ENCODE results near the gene PHC1.
A peak's percentile ranks its signal among the peaks of the same experiment; 100 is the strongest.

PHC1 gene

GRCh38 chr12:8956073-8956472 lies 41.8 kb downstream of the PHC1 start:
- FAIRE-seq (no peak), DNase-seq (ENCODE audit: insufficient read length) (no peak)
- TF ChIP-seq POLR2AphosphoS5 (IDR thresholded peaks at IDR 0.05; ENCODE audit: low read depth, low read length) (no peak), TAF1 (IDR thresholded peaks at IDR 0.05; ENCODE audit: borderline replicate concordance, low read depth, low read length) (no peak), POLR2A (IDR thresholded peaks at IDR 0.05; ENCODE audit: low read depth, low read length) (no peak)

DNA sequence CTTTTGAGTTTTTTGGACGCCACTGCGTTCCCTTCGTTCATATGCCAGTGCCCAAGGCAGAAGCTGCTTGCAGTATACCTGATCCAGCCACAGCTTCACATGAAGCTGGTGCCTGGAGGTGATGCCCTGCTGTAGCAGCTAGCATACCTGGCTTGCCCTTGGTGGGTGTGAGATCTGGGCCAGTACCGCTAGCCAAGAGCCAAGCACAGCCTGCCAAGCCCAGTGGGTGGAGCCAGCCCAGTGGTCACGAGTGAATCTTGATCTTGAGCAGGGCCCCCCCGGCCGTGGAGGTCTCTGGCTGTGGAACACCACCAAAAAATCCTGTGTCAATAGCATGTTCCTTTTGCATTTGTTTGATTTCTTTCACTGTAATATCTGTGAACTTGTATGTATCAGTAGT lies 42.5 kb downstream of the PHC1 start:
- DNase-seq (ENCODE audit: insufficient read length) (no peak), FAIRE-seq (no peak)
- no peak for TF ChIP-seq POLR2AphosphoS5 (IDR thresholded peaks at IDR 0.05; ENCODE audit: low read depth, low read length)
- no peak for TF ChIP-seq POLR2A (IDR thresholded peaks at IDR 0.05; ENCODE audit: low read depth, low read length)
- no peak for TF ChIP-seq TAF1 (IDR thresholded peaks at IDR 0.05; ENCODE audit: borderline replicate concordance, low read depth, low read length)

GRCh38 chr12:8957561-8957960 lies 43.3 kb downstream of the PHC1 start:
- no peak for DNase-seq (ENCODE audit: insufficient read length)

DNA sequence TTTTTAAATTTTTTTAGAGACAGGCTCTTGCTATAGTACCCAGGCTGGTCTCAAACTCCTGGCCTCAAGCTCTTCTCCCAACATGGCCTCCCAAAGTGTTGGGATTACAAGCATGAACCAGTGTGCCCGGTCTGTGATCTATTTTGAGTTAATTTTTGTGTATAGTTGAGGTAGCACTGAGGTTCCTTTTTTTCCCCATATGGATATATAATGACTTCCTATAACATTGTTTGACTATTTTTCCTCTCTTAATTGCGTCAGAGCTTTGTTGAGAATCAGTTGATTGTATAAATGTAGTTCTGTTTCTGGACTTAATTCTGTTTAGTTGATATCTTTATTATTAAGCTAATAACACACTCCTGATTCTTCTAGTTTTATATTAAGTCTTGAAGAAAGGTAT lies 43.8 kb downstream of the PHC1 start:
- no peak for DNase-seq (ENCODE audit: insufficient read length)
- no peak for TF ChIP-seq POLR2A (IDR thresholded peaks at IDR 0.05; ENCODE audit: low read depth, low read length)
- no peak for TF ChIP-seq POLR2AphosphoS5 (IDR thresholded peaks at IDR 0.05; ENCODE audit: low read depth, low read length)
- no peak for TF ChIP-seq TAF1 (IDR thresholded peaks at IDR 0.05; ENCODE audit: borderline replicate concordance, low read depth, low read length)
- no peak for FAIRE-seq

More at GRCh38 chr12:8957561-8957960, 43.3 kb downstream of the PHC1 start:
- no peak for FAIRE-seq
- TF ChIP-seq TAF1 (IDR thresholded peaks at IDR 0.05; ENCODE audit: borderline replicate concordance, low read depth, low read length) (no peak), POLR2AphosphoS5 (IDR thresholded peaks at IDR 0.05; ENCODE audit: low read depth, low read length) (no peak)

DNA sequence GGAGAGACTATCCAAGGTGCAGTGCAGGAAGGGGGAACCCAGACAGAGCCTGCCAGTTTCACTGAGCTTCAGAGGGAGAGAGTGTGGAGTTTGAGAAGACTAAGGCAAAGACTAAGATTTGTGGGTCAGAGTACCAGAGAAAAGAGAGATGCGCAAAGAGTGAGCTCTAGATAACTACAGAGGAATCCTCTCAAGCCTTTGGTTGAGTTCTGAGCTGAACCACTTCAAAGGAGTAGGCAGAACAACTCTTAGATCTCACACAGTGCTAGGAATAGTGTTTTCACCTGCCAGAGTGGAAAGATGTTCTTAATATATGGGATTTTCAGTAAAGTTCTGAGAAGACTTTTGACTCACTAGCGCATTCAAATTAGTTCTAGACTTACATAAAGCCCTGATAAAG lies 45.9 kb downstream of the PHC1 start:
- DNase-seq (ENCODE audit: insufficient read length) (no peak), FAIRE-seq (no peak)
- TF ChIP-seq TAF1 (IDR thresholded peaks at IDR 0.05; ENCODE audit: borderline replicate concordance, low read depth, low read length), result no peak
- no peak for TF ChIP-seq POLR2AphosphoS5 (IDR thresholded peaks at IDR 0.05; ENCODE audit: low read depth, low read length)
- TF ChIP-seq POLR2A (IDR thresholded peaks at IDR 0.05; ENCODE audit: low read depth, low read length), result no peak

DNA sequence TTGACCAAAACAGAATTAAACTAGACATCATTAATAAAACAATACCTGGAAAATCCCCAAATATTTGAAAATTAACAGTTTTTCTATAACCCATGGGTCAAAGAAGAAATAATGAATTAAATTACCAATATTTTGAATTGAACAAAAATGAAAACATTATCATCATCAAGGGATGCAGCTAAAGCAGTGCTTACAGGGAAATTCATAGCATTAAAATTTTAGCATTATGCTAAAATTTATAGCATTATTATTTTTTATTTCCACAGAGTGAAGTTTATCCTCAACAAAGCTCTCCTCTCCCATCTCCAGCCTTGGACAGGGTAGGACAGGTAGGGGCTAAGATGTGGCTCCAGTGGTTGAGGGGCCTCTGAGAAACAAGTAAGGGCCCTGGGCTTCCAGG lies 54.5 kb downstream of the PHC1 start:
- TF ChIP-seq TAF1 (IDR thresholded peaks at IDR 0.05; ENCODE audit: borderline replicate concordance, low read depth, low read length) (no peak), POLR2AphosphoS5 (IDR thresholded peaks at IDR 0.05; ENCODE audit: low read depth, low read length) (no peak), POLR2A (IDR thresholded peaks at IDR 0.05; ENCODE audit: low read depth, low read length) (no peak)
- DNase-seq (ENCODE audit: insufficient read length), result no peak

DNA sequence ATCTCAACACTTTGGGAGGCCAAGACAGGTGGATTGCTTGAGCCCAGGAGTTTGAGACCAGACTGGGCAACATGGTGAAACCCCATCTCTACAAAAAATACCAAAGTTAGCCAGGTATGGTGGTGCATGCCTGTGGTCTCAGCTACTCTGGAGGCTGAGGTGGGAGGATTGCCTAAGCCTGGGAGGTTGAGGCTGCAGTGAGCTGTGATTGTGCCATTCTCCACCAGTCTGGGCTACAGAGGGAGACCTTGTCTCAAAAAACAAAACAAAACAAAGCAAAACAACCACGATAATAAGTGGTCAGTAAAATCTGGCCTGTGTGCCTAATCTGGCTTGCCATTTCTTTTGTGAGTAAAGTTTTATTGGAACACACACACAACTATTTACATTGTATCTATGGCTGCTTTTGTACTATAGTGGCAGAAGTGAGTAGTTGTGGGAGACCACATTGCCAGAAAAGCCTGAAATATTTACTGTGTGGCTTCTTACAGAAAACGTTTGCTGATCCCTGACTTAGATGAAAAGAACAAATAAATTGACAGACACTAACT lies 55.6 kb downstream of the PHC1 start:
- DNase-seq (ENCODE audit: insufficient read length), result no peak
- TF ChIP-seq POLR2AphosphoS5 (IDR thresholded peaks at IDR 0.05; ENCODE audit: low read depth, low read length), result no peak
- no peak for TF ChIP-seq TAF1 (IDR thresholded peaks at IDR 0.05; ENCODE audit: borderline replicate concordance, low read depth, low read length)
- TF ChIP-seq POLR2A (IDR thresholded peaks at IDR 0.05; ENCODE audit: low read depth, low read length), result no peak
- FAIRE-seq, result no peak

More for the DNA sequence above, 54.5 kb downstream of the PHC1 start:
- FAIRE-seq, result no peak

DNA sequence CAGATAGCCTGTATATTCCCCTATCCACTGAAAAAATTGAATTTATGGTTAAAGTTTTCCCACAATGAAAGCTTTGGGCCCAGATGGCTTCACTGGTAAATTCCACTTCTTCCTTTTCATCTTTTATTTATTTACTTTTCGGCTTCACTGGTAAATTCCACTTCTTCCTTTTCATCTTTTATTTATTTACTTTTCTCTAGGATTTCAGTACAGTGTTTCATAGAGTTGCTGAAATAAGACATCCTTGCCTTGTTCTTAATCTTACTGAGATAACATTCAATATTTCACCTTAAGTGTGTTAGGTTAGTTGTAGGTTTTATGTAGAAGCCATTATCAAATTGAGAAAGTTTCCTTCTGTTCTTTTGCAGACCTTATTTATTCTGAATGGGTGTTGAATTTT lies 56.1 kb downstream of the PHC1 start:
- DNase-seq (ENCODE audit: insufficient read length) (no peak), FAIRE-seq (no peak)
- no peak for TF ChIP-seq TAF1 (IDR thresholded peaks at IDR 0.05; ENCODE audit: borderline replicate concordance, low read depth, low read length)

- no peak for FAIRE-seq
- no peak for TF ChIP-seq POLR2A (IDR thresholded peaks at IDR 0.05; ENCODE audit: low read depth, low read length)
- no peak for TF ChIP-seq TAF1 (IDR thresholded peaks at IDR 0.05; ENCODE audit: borderline replicate concordance, low read depth, low read length)
Measured at GRCh38 chr12:8980137-8980536, 65.8 kb downstream of the PHC1 start.

GRCh38 chr12:8985213-8985754 lies 71.0 kb downstream of the PHC1 start:
- DNase-seq (ENCODE audit: insufficient read length) (no peak), FAIRE-seq (no peak)
- TF ChIP-seq POLR2AphosphoS5 (IDR thresholded peaks at IDR 0.05; ENCODE audit: low read depth, low read length) (no peak), TAF1 (IDR thresholded peaks at IDR 0.05; ENCODE audit: borderline replicate concordance, low read depth, low read length) (no peak), POLR2A (IDR thresholded peaks at IDR 0.05; ENCODE audit: low read depth, low read length) (no peak)

More at GRCh38 chr12:8980137-8980536, 65.8 kb downstream of the PHC1 start:
- no peak for DNase-seq (ENCODE audit: insufficient read length)

DNA sequence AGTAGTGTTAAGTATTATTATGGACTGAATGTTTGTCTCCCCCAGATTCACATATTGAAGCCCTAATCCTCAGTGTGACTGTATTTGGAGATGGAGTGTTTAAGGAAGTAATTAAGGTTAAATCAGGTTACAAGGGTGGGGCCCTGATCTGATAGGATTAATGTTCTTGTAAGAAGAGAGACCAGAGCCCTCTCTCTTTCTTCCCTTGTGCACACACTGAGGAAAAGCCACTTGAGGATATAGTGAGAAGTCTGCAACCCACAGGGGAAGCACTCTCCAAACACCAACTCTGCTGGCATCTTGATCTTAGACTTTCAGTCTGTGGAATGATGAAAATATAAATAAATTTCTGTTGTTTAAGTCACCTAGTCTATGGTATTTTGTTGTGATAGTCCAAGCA lies 72.9 kb downstream of the PHC1 start:
- no peak for DNase-seq (ENCODE audit: insufficient read length)
- FAIRE-seq, result no peak
- TF ChIP-seq POLR2A (IDR thresholded peaks at IDR 0.05; ENCODE audit: low read depth, low read length), result no peak
- no peak for TF ChIP-seq POLR2AphosphoS5 (IDR thresholded peaks at IDR 0.05; ENCODE audit: low read depth, low read length)
- TF ChIP-seq TAF1 (IDR thresholded peaks at IDR 0.05; ENCODE audit: borderline replicate concordance, low read depth, low read length), result no peak

DNA sequence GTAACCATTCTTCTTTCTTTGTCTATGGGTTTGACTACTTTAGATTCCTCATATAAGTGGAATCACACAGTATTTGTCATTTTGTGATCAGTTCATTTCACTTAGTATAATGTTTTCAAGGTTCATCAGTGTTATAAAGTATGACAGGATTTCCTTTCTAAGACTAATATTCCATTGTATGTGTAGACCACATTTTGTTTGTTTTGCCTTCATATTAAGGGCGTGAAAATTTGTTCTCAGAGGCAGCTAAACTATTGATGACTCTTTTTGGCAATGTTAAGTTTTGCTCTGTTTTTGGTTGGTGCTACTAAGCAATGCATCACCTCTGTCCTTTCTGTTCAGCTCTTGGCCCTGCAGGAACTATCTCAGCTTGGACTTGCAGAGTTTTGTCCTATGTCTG lies 73.4 kb downstream of the PHC1 start:
- DNase-seq (ENCODE audit: insufficient read length), result no peak
- TF ChIP-seq TAF1 (IDR thresholded peaks at IDR 0.05; ENCODE audit: borderline replicate concordance, low read depth, low read length) (no peak), POLR2AphosphoS5 (IDR thresholded peaks at IDR 0.05; ENCODE audit: low read depth, low read length) (no peak), POLR2A (IDR thresholded peaks at IDR 0.05; ENCODE audit: low read depth, low read length) (no peak)
- FAIRE-seq, result peak; percentile 30

DNA sequence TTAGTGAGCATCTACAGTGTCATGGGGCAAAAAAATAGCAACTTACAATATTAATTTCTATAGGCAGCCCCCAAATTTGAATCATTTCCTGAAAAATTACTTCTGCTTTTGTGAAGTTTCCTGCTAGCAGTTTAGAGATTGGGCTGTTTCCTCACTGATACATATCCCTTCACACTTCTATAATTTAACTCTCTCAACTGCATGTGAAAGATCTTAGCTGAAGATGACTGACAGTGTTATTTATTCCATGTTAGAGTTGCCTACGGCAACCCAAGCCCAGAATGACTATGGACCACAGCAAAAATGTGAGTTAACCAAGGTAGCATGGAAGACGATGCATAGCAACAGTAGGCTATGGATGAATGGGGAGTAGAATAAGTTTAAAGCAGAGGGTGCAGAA lies 75.1 kb downstream of the PHC1 start, which contains the start of gene KLRG1:
TSS of gene KLRG1 (plus strand) at position 134 of the 400 bp plus-strand sequence. CDS start at position 224, 90 bp downstream.
- DNase-seq (ENCODE audit: insufficient read length) (no peak), FAIRE-seq (peak; percentile 33)

More for the DNA sequence above, 75.1 kb downstream of the PHC1 start, which contains the start of gene KLRG1:
- no peak for TF ChIP-seq POLR2A (IDR thresholded peaks at IDR 0.05; ENCODE audit: low read depth, low read length)
